Amniotic stem cell (primary cell): ENCODE data around the gene BTLA.
A peak's percentile ranks its signal among the peaks of the same experiment; 100 is the strongest.
"Not testable (repeated sequence)": the region's sequence is repeated elsewhere in the genome, so short reads cannot be mapped to it uniquely, and the experiment has no call there.

Experiments
- DNase-seq: peaks from one replicate; lab custom pipeline; 2025; lab: John Stamatoyannopoulos, UW

The BTLA gene, protein sequence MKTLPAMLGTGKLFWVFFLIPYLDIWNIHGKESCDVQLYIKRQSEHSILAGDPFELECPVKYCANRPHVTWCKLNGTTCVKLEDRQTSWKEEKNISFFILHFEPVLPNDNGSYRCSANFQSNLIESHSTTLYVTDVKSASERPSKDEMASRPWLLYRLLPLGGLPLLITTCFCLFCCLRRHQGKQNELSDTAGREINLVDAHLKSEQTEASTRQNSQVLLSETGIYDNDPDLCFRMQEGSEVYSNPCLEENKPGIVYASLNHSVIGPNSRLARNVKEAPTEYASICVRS

DNA sequence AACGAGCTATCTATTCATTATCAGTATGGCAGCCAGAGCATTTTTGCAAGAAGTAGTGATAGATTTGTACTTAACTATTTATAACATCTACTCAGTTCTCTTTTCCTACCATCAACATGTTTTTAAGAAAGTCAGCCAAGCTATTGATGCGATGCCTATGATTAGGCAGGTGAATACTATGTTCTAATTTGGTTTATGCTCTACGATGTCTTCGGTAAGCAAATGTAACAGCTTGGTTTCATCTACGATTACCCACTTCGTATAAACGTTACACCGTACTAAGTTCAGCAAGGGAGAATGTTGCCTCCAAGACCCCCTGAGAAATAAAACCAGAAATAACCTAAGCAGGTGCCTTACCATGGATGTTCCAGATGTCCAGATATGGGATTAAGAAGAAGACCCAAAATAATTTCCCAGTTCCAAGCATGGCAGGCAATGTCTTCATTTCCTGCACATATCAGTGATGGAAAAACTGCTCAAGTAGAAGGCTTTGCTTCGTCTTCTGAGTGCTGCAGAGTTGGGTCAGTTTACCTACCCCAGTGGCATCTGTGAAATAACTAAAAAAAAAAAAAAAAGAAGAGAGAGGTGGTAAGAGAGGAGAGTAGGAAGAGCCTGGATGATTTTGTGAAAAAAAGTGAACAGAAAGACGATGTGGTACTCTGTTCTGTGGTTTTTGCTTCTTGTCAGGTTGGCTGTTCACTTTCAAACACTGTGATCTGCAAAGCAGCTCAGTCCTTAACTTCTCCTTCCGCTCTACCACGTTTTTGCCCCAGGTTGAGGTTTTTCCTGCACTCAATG lies at the start of gene BTLA:
Gene BTLA (minus strand): TSS at position 559 of the 798 bp plus-strand sequence. CDS start 114 bp downstream, at position 445.
- no peak for DNase-seq

DNA sequence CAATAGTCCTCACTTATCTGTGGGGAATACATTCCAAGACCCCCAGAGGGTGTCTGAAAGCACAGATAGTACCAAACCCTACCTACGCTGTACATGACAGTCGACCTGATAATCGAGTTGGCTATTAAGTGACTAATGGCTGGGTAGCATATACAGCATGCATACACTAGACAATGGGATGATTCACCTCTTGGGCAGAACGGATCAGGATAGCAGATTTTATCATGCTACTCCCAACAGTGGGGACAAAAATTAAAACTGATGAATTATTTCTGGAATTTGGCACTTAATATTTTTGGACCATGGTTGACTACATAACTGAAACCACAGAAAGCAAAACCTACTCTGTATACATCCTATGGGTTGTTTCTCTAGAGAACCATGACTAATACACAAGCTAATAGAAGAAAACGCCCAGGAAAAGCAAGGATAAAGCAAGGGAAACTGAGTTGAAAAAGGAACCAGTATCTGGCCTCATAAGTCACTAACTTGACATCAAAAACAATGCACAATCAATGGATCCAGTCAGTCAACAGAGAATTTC lies 47.0 kb upstream of the BTLA start:
- DNase-seq, result no peak

DNA sequence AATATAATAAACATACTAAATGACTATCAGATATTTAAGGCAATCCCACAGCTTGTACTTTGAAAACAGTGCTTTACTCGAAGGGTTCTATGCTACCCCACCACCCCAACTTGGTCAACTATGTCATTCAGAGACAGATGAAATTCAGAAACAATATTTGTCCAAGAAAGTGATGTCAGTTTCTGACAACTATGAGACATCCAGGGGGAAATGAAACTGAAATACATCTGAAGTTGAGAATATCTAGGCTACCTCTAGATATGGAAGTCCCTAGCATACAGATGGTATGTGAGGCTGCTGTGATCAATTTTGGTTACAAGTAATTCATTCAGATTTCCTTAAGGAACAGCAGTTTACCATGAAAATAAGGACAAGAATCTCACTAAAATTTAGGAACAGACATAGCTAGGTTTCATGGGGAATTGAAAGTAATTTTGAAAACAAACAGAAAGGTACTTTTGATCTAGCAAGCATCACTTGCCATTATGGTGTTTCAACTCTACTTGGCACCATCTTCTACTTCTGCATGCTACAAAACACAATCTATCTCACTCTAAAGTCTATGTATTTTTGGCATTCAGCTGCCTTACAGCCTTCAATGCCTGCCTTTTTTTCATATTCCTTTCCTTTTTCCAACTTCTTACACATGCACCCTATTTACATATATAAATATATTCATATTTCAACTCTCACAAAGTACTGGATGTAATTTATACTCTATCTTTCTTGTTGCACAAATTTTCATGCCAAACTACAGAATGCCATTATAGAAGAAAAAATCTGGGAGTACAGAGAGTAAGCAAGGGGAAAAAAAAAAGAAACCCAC lies 40.8 kb upstream of the BTLA start:
- no peak for DNase-seq

DNA sequence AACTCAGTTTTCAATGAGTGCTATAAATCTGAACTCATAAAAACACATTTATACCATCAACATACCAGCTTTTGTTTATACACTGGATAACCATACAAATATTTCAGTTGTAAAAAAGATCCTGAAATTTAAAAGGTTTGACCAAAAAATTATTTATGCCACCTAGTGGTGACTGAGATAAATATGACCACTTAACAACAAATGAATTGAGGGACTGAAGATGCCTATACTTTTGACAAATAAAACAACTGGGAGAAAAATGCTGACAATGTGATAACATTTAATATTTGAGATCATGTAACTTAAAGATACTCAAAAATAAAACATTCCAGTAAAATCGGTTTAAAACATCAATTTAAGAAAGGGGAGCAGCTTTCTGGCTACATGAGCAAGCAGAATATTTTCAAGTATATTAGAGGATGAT lies 32.1 kb upstream of the BTLA start:
- no peak for DNase-seq

DNA sequence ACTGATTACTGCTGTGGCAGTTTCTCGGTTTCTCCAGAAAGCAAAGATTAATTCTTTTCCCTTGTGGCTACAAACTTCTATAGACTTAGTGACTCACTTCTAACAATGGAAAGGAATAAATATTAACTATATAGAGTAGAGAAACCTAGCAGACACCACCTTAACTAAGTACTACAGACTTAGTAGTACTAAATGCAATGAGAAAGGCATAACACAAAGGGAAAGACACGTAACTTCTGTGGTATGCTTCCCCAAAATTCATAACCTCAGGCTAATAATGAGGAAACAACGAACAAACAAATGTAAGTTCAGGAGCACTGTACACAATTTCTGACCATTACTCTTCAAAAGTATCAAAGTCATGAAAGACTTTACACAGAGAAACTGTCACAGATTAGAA lies 31.3 kb upstream of the BTLA start:
- no peak for DNase-seq

DNA sequence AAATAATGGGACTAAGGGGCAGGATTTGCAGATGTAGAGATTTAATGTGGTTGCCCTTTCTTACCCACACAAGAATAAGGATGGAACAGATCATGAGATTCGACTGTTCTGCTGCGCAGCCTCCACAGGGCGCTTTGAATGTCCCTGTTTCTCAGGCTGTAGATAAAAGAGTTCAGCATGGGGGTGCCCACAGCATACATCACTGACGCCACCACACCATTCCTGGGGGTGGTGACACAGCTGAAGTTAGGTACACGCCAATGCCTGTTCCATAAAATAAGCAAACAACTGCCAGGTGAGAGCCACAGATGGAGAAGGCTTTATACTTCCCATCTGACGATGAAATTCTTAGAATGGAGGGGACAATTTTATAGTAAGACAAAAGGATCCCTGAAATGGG lies 24.9 kb upstream of the BTLA start:
- not testable (repeated sequence) for DNase-seq

DNA sequence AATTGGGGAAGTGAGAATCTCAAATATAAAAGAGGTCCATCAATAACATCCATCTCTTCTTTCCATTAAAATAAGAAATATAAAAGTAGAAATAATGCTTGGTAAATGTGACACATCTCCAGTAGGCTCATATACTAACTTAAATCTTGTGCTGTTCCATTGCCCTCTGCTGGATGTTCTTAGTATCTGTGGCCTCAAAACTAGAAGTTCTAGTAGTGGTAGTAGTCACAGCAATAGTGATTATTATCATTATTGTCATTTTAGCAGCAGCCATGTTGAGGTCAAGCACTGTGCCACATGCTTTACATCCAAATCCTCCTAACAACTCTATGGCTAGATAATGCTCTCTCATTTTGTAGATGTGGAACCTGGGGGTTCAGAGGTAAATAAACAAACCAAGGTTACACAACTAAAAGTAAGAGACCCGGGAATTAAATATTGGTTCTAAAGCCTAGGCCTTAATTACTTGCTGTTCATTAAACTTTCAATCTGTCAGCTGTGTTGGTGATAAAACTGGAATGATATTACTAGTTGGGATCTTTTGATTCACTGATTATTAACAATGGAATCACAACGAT lies 20.2 kb upstream of the BTLA start:
- DNase-seq, result peak; percentile 10

DNA sequence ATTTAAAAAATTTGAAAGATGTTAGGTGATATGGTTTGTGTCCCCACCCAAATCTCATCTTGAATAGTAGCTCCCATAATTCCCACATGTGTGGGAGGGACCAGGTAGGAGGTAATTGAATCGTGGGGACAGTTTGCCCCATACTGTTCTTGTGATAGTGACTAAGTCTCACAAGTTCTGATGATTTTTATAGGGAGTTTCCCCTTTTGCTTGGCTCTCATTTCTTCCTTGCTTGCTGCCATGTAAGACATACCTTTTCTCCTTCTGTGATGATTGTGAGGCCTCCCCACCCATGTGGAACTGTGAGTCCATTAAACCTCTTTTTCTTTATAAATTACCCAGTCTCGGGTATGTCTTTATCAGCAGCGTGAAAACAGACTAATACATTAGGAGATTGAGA lies 19.7 kb upstream of the BTLA start:
- not testable (repeated sequence) for DNase-seq

DNA sequence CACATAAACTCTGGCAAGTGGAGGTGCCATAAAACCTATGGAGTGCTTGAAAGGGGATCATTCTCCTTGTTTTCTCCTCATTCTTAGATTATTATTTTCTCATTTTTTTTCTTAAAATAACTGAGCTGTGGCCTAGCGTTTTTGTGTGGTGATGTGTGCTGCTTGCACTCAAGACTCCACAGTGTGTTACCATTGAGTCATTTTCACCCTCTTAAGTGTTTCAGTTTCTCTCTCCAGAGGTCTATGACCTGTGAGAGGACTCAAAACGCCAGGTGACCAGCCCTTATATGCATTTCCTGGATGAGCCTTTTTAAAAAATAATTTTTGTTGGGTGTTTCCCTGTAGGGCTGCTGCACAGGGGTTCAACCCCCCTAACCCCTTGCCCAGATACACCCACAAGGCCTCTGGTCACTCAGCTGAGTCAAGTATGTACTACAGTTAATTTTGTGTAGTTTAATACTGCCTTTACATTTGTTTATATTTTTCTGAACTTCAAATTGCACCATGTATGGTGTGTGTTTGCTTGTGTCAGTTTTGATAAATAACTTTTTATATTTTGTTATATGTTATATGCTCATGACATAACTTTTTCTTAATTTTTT lies 15.4 kb upstream of the BTLA start:
- DNase-seq, result no peak

DNA sequence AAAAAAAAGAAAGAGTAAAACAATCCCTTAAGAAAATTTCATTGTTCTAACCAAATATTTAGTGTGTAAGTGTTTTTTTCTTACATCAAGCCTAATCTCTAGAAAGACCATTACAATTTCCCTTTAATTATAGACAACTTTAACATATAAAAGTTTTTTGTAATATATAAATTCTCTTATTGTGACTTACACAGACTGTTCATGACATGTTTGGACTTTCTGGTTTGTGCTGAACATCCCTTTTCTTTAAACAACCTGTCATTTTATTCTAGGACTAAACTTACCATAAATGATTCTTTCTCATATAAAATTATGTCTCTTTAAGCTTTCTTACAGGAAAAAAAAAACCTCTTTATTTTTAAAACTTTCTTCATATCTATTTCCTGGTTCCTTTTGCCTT lies 13.0 kb upstream of the BTLA start:
- no peak for DNase-seq

DNA sequence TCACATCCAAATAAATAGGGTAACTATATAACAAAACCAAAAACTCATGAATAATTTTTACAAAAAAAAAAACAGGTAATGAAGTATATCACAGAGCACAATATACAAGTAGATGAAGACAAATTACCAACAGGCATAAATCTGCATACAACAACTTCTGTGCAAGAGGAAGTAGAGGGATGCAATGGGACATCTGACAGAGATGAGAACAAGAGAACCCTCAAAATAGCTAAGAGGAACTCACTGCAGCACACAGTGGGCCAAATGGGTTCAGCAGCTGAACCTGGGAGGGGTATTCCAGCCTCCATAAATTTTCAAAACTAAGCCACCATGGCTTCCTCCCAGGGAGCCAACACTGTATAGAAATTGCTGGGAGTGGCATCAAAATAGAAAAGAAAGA lies 9.6 kb upstream of the BTLA start:
- no peak for DNase-seq

DNA sequence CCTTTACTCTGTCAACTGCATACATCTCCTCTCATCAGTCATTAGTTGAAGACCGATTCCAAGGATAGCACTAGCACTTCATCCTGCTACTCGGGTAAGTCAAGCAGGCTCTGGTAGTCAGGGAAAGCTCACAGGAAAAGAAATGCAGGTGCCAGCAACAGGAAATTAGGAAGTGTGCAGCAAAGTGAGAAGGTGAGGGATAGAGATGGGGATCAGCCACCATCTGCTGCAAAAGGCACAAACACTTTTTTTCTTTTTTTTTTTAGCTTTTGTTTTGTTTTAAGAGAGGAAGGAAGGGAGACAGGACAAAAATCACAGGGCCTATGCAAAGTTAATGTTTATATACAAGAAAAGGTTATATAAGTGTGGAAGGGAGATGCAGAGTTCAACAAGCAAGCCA lies 9.0 kb upstream of the BTLA start:
- DNase-seq, result no peak

DNA sequence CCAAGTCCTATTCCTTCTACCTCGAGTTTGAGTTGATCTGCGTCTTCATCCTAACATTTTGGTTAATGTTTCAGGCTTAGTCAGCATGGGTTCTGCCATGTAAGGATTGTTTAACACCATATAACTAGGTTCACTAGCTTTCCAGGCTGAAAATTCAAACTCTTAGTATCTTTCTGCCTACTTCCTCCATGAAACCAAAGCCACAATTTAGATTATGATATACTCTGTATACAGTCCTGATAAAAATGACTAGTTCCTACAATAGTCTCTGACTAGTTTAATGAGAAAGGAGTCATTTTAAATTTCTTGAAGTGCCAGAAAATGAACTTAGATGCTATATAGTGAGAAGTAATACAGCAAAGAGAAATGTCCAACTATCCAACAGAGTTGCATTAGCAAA lies 6.6 kb upstream of the BTLA start:
- DNase-seq, result no peak

DNA sequence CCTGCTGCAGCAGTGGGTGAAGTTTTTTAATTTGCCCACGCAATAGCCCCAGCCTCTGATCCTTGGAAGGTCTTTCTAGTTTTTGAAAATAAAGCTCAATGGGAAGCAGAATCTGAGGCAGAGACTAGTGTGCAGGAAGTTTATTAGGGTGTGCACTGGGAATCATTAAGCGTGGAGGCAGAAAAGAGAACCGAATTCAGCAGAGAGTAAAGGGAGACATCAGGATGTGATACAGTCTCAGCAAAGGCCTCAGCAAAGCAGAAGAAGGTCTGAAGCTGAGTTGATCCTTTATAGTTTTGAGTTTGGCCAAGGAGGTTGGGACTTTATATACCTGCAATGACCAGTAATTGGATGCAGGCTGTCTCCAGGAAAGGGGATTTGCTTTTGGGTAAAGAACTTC lies 4.9 kb upstream of the BTLA start:
- no peak for DNase-seq

DNA sequence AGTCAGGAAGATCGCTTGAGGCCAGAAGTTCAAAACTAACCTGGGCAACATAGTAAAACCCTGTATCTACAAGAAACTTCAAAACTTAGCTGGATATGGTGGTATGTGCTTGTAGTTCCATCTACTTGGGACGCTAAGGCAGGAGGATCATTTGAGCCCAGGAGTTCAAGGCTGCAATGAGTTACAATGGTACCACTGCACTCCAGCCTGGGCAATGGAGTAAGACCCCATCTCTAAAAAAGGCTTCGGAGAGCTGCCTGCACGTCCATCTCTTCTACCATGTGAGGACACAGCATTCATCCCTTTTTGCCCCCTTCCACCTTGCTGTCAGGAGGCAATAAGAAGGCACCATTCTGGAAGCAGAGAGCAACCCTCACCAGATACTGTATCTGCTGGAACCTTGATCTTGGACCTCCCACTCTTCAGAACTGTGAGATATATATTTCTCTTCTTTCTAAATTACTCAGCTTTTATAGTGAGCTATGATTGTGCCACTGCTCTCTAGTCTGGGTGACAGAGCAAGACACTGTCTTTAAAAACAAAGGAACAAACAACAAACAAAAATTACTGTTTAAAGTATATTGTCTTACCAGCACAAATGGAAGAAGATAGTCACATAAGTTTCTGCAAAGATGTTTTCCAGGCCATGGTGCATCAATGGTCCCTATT lies 4.2 kb upstream of the BTLA start:
- DNase-seq, result no peak

DNA sequence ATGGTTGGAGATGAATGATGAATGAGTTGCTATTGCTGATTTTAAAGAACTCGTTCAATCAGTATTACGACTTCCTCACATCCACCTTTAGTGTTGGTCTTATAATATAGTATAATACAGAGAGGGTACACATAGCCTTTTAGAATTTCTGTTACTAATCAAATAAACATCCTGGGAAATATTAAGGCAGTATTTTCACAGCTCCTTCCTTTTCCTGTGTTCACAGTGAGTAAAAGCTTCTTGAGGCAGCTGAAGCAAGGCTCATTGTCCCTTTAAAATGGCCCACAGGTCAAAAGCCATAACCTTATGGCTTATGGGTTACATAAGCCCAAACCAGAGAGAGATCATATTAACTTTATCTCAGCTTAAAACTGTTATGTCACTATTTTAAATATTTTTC lies 1.3 kb upstream of the BTLA start:
- no peak for DNase-seq

DNA sequence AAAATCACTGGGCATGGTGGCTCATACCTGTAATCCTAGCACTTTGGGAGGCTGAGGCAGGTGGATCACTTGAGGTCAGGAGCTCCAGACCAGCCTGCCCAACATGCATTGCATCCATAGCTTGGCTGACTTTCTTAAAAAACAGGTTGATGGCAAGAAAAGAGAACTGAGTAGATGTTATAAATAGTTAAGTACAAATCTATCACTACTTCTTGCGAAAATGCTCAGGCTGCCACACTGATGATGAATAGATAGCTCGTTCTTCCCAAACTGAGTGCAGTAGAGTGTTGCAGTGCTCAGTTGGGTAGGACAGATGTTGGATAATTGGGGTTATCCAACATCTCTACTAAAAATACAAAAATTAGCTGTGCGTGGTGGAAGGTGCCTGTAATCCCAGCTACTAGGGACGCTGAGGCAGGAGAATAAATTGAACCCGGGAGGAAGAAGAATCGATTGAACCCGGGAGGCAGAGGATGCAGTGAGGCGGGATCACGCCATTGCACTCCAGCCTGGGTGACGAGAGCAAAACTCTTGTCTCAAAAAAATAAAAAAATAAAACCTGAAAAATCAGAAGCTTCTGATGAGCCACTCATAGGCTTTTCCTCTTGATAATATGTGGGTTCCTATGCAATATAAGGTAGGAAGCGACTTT lies 1.2 kb downstream of the BTLA start:
- DNase-seq, result no peak

DNA sequence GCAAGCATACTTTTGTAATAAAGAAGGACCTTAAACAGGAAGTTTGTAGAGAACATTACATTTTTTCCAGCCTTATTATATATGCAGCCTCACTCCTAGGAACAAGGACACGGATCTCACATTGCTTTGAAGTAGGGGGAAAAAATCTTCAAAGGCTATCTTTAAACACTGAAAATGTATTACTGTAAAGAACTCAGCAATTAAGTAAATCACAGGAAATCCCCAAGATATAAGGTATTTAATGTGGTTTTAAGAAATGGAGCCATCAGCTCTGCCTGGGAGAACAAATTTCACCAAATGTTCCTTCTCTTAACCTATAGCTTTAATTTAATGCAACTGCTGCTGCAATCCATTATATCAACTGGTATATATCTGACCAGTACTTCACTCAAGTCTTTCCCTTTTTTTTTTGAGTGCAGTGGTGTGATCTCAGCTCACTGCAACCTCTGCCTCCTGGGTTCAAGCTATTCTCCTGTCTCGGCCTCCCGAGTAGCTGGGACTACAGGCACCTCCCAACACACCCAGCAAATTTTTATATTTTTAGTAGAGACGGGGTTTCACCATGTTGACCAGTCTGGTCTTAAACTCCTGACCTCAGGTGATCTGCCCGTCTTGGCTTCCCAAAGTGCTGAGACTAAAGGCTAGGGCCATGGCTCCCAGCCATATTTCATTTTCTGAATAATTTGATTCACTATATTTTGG lies 2.8 kb downstream of the BTLA start:
- DNase-seq, result no peak

DNA sequence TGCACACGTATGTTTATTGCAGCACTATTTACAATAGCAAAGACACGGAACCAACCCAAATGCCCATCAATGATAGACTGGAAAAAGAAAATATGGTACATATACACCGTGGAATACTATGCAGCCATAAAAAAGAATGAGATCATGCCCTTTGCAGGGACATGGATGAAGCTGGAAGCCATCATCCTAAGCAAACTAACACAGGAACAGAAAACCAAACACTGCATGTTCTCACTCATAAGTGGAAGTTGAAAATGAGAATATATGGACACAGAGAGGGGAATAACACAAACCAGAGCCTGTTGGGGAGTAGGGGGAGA lies 4.9 kb downstream of the BTLA start:
- not testable (repeated sequence) for DNase-seq

DNA sequence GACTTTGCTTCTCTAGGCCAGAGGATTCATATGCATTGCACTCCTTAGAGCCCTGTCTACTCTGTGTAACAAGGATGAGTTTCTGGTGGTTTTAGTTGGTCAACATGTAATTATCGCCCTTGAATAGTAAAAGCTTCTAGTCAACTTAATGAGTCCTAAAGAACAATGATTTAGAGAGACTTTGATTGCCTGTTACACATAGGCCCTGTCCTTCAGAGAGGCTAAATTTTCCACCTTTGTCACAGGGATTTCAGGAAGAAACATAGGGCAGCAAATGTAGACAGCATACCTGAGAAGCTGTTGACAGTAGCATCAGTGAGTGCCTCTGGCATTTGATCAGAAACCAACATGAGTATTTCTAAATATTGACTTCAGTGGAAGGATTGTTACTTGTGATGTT lies 7.1 kb downstream of the BTLA start:
- no peak for DNase-seq
